ENCODE results near the gene IL4R.
"Not testable (repeated sequence)": the region's sequence is repeated elsewhere in the genome, so short reads cannot be mapped to it uniquely, and the experiment has no call there.

IL4R gene

DNA sequence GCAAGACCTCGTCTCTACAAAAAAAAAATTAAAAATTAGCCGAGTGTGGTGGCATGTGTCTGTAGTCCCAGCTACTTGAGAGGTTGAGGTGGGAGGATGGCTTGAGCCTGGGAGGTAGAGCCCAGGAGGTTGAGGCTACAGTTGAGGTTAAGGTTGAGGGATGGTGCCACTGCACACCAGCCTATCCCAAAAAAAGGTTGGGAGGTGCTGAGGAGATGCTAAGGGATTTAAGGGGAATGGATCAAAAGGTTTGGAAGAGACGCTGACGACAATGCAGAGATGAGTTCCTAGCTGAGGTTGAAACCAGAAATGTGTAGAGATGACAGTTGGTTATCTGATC is 40.5 kb upstream of the IL4R start:
- Histone ChIP-seq H4K20me1 (ENCODE audit: insufficient read depth) (no peaks in the 10 kb centered on the region), H3K27me3 (ENCODE audit: insufficient read depth, low read depth) (no peaks in the 10 kb centered on the region), H3K4me3 (IDR thresholded peaks at IDR 0.05; ENCODE audit: insufficient read depth, low read depth, low read length) (no peak overlapping the region), H3K27ac (no peak overlapping the region), H3K79me2 (ENCODE audit: insufficient read depth, low read depth) (no peaks in the 10 kb centered on the region), H3K4me1 (ENCODE audit: low read depth, poor library complexity, severe bottlenecking) (no peaks in the 10 kb centered on the region), H3K4me2 (no peak overlapping the region), H3K36me3 (ENCODE audit: insufficient read depth) (no peaks in the 10 kb centered on the region), H2AFZ (ENCODE audit: low read depth) (no peak overlapping the region), H3K9ac (no peak overlapping the region)
- TF ChIP-seq, protein P1, sequence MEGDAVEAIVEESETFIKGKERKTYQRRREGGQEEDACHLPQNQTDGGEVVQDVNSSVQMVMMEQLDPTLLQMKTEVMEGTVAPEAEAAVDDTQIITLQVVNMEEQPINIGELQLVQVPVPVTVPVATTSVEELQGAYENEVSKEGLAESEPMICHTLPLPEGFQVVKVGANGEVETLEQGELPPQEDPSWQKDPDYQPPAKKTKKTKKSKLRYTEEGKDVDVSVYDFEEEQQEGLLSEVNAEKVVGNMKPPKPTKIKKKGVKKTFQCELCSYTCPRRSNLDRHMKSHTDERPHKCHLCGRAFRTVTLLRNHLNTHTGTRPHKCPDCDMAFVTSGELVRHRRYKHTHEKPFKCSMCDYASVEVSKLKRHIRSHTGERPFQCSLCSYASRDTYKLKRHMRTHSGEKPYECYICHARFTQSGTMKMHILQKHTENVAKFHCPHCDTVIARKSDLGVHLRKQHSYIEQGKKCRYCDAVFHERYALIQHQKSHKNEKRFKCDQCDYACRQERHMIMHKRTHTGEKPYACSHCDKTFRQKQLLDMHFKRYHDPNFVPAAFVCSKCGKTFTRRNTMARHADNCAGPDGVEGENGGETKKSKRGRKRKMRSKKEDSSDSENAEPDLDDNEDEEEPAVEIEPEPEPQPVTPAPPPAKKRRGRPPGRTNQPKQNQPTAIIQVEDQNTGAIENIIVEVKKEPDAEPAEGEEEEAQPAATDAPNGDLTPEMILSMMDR (conservative IDR thresholded peaks at IDR 0.05; ENCODE audit: low read depth, low read length): no peak

DNA sequence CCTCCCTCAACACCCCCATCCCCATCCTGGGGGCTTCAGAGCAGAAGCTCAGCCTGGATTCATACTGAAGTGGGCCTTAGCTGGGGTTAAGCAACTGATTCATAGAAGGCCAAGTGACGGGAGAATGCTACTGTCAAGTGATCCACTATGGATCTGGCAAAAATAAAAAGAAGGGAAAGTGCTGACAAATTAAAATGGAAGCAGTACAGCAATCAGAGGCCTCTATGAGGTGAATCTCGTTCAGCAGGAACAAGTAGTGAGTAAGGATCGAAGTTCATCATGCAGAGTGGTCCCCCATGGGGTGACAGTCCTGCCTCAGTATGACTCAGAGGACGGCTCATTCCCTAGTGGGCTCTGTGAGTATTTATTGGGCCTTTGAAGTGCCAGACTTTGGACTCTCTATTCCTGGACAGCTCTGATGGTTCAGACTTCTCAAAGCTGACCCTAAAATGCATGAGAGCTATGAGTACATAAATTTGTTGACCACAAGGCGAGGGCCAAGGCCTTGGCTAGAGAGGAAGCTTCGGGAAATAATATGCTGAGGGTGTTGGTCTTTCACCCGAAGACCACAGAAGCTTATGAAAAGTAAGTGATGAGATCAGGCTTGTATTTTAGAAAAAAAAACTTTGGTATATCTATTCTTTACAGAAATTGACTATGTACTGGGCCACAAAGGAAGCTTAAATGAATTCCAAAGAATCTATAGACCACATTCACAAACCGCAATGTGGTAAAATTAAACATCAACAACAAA is 39.9 kb upstream of the IL4R start:
- Histone ChIP-seq H3K4me3 (IDR thresholded peaks at IDR 0.05; ENCODE audit: insufficient read depth, low read depth, low read length) (no peak overlapping the region), H3K27ac (no peak overlapping the region), H3K27me3 (ENCODE audit: insufficient read depth, low read depth) (no peaks in the 10 kb centered on the region), H3K79me2 (ENCODE audit: insufficient read depth, low read depth) (no peaks in the 10 kb centered on the region), H3K4me1 (ENCODE audit: low read depth, poor library complexity, severe bottlenecking) (no peaks in the 10 kb centered on the region), H3K9ac (no peak overlapping the region), H3K36me3 (ENCODE audit: insufficient read depth) (no peaks in the 10 kb centered on the region), H3K4me2 (no peak overlapping the region), H2AFZ (ENCODE audit: low read depth) (no peak overlapping the region), H4K20me1 (ENCODE audit: insufficient read depth) (no peaks in the 10 kb centered on the region)
- TF ChIP-seq, protein P1 (conservative IDR thresholded peaks at IDR 0.05; ENCODE audit: low read depth, low read length): no peak

- not testable (repeated sequence) for H3K27me3 ChIP-seq (ENCODE audit: insufficient read depth, low read depth); H3K27ac ChIP-seq; H3K4me2 ChIP-seq; H3K4me3 ChIP-seq (IDR thresholded peaks at IDR 0.05; ENCODE audit: insufficient read depth, low read depth, low read length); H3K4me1 ChIP-seq (ENCODE audit: low read depth, poor library complexity, severe bottlenecking); H3K36me3 ChIP-seq (ENCODE audit: insufficient read depth); H2AFZ ChIP-seq (ENCODE audit: low read depth); H3K79me2 ChIP-seq (ENCODE audit: insufficient read depth, low read depth); H4K20me1 ChIP-seq (ENCODE audit: insufficient read depth); H3K9ac ChIP-seq
Measured at GRCh38 chr16:27274424-27274874, 39.3 kb upstream of the IL4R start.

- TF ChIP-seq, protein P1 (conservative IDR thresholded peaks at IDR 0.05; ENCODE audit: low read depth, low read length): no peak
- no peak overlapping the region for H3K4me2 ChIP-seq
- no peaks in the 10 kb centered on the region for H4K20me1 ChIP-seq (ENCODE audit: insufficient read depth)
- no peak overlapping the region for H2AFZ ChIP-seq (ENCODE audit: low read depth)
- H3K9ac ChIP-seq: no peak overlapping the region
- no peaks in the 10 kb centered on the region for H3K36me3 ChIP-seq (ENCODE audit: insufficient read depth)
- H3K27me3 ChIP-seq (ENCODE audit: insufficient read depth, low read depth): no peaks in the 10 kb centered on the region
- H3K27ac ChIP-seq: no peak overlapping the region
- no peak overlapping the region for H3K4me3 ChIP-seq (IDR thresholded peaks at IDR 0.05; ENCODE audit: insufficient read depth, low read depth, low read length)
- H3K4me1 ChIP-seq (ENCODE audit: low read depth, poor library complexity, severe bottlenecking): no peaks in the 10 kb centered on the region
- H3K79me2 ChIP-seq (ENCODE audit: insufficient read depth, low read depth): no peaks in the 10 kb centered on the region
Measured at GRCh38 chr16:27275394-27275793, 38.4 kb upstream of the IL4R start.

DNA sequence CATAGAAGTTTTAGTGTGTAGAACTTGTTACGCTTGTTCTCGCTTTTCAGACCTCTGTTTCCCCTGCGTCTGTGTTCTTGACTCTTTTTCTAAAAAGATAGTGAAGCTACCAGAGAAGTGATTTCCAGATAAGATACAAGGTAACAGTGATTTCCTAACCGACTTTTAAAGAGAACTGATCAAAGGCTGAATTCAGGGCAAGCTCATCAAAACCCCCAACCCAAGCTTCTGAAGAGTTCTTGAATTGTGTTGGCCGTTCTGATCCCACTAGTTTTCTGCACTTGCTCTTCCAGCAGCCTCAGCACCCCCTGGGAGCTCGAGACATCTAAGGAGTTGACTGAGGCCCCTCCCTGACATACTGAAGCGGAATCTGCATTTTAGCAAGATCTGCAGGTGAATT is 32.5 kb upstream of the IL4R start:
- Histone ChIP-seq H3K4me3 (IDR thresholded peaks at IDR 0.05; ENCODE audit: insufficient read depth, low read depth, low read length) (no peak overlapping the region), H3K79me2 (ENCODE audit: insufficient read depth, low read depth) (no peaks in the 10 kb centered on the region), H3K27me3 (ENCODE audit: insufficient read depth, low read depth) (no peaks in the 10 kb centered on the region), H3K4me1 (ENCODE audit: low read depth, poor library complexity, severe bottlenecking) (peaks cover 6% of the 10 kb centered on the region), H2AFZ (ENCODE audit: low read depth) (no peak overlapping the region), H3K4me2 (no peak overlapping the region), H3K9ac (no peak overlapping the region), H3K27ac (no peak overlapping the region), H3K36me3 (ENCODE audit: insufficient read depth) (no peaks in the 10 kb centered on the region), H4K20me1 (ENCODE audit: insufficient read depth) (no peaks in the 10 kb centered on the region)
- TF ChIP-seq, protein P1 (conservative IDR thresholded peaks at IDR 0.05; ENCODE audit: low read depth, low read length): no peak

Measured in KMS-11 (cell line).